GM12891 (cell line): ENCODE results near the gene GOLPH3.

Source experiments
- POLR2A ChIP-seq: IDR thresholded peaks from 2 replicates; pipeline ENCODE4 v1.6.1; 2011; ENCODE audit warnings: low read depth, low read length, control low read depth
- POLR2AphosphoS5 ChIP-seq: IDR thresholded peaks from 2 replicates; pipeline ENCODE4 v1.6.1; 2011; ENCODE audit warnings: low read depth, low read length, control low read depth
- POU2F2 ChIP-seq: IDR thresholded peaks from 2 replicates; pipeline ENCODE4 v1.6.1; 2011; ENCODE audit warnings: low read depth, mild to moderate bottlenecking, control low read depth, low read length, moderate library complexity
- SPI1 ChIP-seq: IDR thresholded peaks from 2 replicates; pipeline ENCODE4 v1.6.1; 2011; ENCODE audit warnings: low read depth, low read length, control low read depth
- TAF1 ChIP-seq: IDR thresholded peaks from 2 replicates; pipeline ENCODE4 v1.6.1; 2011; ENCODE audit warnings: low read depth, low read length, control low read depth

DNA sequence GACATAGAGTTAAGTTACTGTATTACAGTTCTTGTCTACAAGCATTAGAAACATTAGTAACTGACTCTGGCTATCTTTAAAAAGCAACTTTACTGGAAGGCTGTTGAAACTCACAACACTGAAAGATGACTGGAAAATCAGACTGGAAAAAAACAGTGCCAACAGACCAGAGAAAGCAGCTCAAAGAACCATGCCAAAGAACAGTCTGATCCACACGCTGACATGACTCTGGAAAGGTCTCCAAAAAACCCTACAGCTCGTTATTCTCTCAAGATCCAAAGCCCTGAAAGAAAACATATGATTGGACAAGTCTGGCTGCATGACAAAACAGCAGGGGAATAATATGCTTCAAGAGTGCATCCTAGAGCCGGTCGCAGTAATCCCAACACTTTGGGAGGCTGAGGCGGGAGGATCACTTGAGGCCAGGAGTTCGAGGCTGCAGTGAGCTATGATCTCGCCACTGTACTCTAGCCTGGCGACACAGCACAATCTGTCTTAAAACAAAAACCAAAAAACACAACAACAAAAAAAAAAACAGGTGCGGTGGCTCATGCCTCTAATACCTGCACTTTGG lies 5.6 kb downstream of the GOLPH3 start:
- no peak for TF ChIP-seq POLR2AphosphoS5
- TF ChIP-seq POLR2A = no peak
- TF ChIP-seq POU2F2 = no peak
- no peak for TF ChIP-seq TAF1
- TF ChIP-seq SPI1 = no peak
